HEK293 (cell line): ENCODE results near the gene GATA3.

Experiments
- CTCF ChIA-PET: fragments of 350-600 bp; formaldehyde crosslinking; extraction: SDS; loops from one replicate; lab custom pipeline; 2021; ENCODE audit warnings: antibody characterized with exemption; lab: Yijun Ruan, JAX
- POLR2A ChIA-PET: fragments of 300-600 bp; formaldehyde crosslinking; extraction: SDS; loops from one replicate; lab custom pipeline; 2020; ENCODE audit warnings: antibody characterized with exemption, inconsistent platforms; lab: Yijun Ruan, JAX
- H3K27ac ChIP-seq: fragments of 200-500 bp; sonication (Bioruptor generic); 2 replicates; pipeline ENCODE4 v1.5.1; 2014; ENCODE audit warnings: low read depth, low read length, control low read depth, inconsistent platforms; ENCODE audit errors: extremely low read depth
- H3K36me3 ChIP-seq, 2 experiments: fragments of 200-500 bp in 1 of 2; sonication (Bioruptor generic) in 1 of 2; 1 replicate in 1 of 2; 2 replicates in 1 of 2; pipeline ENCODE4 v1.5.1; 2014 to 2017; ENCODE audit warnings: inconsistent platforms in 2 of 2, low read length in 2 of 2; ENCODE audit not compliant: control insufficient read depth in 2 of 2, insufficient read depth in 1 of 2
- H3K4me1 ChIP-seq: fragments of 200-500 bp; sonication (Bioruptor generic); 2 replicates; pipeline ENCODE4 v1.5.1; 2014; ENCODE audit warnings: mild to moderate bottlenecking, low read length, inconsistent platforms; ENCODE audit not compliant: control insufficient read depth, insufficient read depth
- H3K4me3 ChIP-seq: 2 replicates; pipeline ENCODE4 v1.5.1; 2011; ENCODE audit warnings: low read depth, mild to moderate bottlenecking, control low read depth, low read length, moderate library complexity
- H3K9me3 ChIP-seq: fragments of 200-500 bp; sonication (Bioruptor generic); 2 replicates; pipeline ENCODE4 v1.5.1; 2014; ENCODE audit warnings: low read depth, low read length, inconsistent platforms; ENCODE audit not compliant: control insufficient read depth, insufficient read depth
- EGR2 ChIP-seq: fragments of 450-650 bp; formaldehyde crosslinking; IDR thresholded peaks from 2 replicates; pipeline ENCODE4 v1.5.1; 2016; ENCODE audit warnings: low read depth, missing biosample characterization, missing genetic modification characterization
- KLF7 ChIP-seq: fragments of 450-650 bp; formaldehyde crosslinking; IDR thresholded peaks from 2 replicates; pipeline ENCODE4 v1.5.1; 2016; ENCODE audit warnings: missing biosample characterization, missing genetic modification characterization, borderline replicate concordance
- KLF8 ChIP-seq: fragments of 450-650 bp; formaldehyde crosslinking; IDR thresholded peaks from 2 replicates; pipeline ENCODE4 v1.5.1; 2016; ENCODE audit warnings: missing biosample characterization, missing genetic modification characterization
- REPIN1 ChIP-seq: fragments of 450-650 bp; formaldehyde crosslinking; IDR thresholded peaks from 2 replicates; pipeline ENCODE4 v1.5.1; 2017; ENCODE audit warnings: missing biosample characterization, missing genetic modification characterization, low read depth
- SETDB1 ChIP-seq: IDR thresholded peaks from one replicate; pipeline ENCODE4 v1.6.1; 2017; ENCODE audit warnings: mild to moderate bottlenecking, low read length, moderate library complexity, mixed read lengths; ENCODE audit not compliant: insufficient read length
- ZBTB20 ChIP-seq: fragments of 450-650 bp; formaldehyde crosslinking; IDR thresholded peaks from 2 replicates; pipeline ENCODE4 v1.5.1; 2016; ENCODE audit warnings: missing biosample characterization, missing genetic modification characterization
- ZNF112 ChIP-seq: fragments of 450-650 bp; formaldehyde crosslinking; IDR thresholded peaks from 2 replicates; pipeline ENCODE4 v1.5.0; 2017; ENCODE audit warnings: missing biosample characterization, missing genetic modification characterization
- ZNF155 ChIP-seq: fragments of 450-650 bp; formaldehyde crosslinking; IDR thresholded peaks from 2 replicates; pipeline ENCODE4 v1.5.1; 2016; ENCODE audit warnings: missing biosample characterization, missing genetic modification characterization
- ZNF211 ChIP-seq: fragments of 450-650 bp; formaldehyde crosslinking; IDR thresholded peaks from 2 replicates; pipeline ENCODE4 v1.5.1; 2016; ENCODE audit warnings: low read depth, missing biosample characterization, missing genetic modification characterization
- ZNF26 ChIP-seq: fragments of 450-650 bp; formaldehyde crosslinking; IDR thresholded peaks from 2 replicates; pipeline ENCODE4 v1.5.1; 2016; ENCODE audit warnings: missing biosample characterization, missing genetic modification characterization
- ZNF37A ChIP-seq: fragments of 450-650 bp; IDR thresholded peaks from 2 replicates; pipeline ENCODE4 v1.5.1; 2018; ENCODE audit warnings: missing biosample characterization, missing genetic modification characterization
- ZNF513 ChIP-seq: fragments of 450-650 bp; IDR thresholded peaks from 2 replicates; pipeline ENCODE4 v1.5.1; 2018; ENCODE audit warnings: missing biosample characterization, missing genetic modification characterization
- ZSCAN30 ChIP-seq: fragments of 450-650 bp; IDR thresholded peaks from 2 replicates; pipeline ENCODE4 v1.5.1; 2018; ENCODE audit warnings: missing biosample characterization, mild to moderate bottlenecking, missing genetic modification characterization, moderate library complexity
- TF ChIP-seq, protein P1 (sequence below): sonication (generic); formaldehyde crosslinking; IDR thresholded peaks from 2 replicates; pipeline ENCODE4 v1.8.1; 2022; ENCODE audit warnings: mild to moderate bottlenecking, moderate library complexity, missing genetic modification reagents
- TF ChIP-seq, protein P2 (sequence below): fragments of 450-650 bp; formaldehyde crosslinking; IDR thresholded peaks from 2 replicates; pipeline ENCODE4 v1.5.1; 2016; ENCODE audit warnings: missing biosample characterization, missing genetic modification characterization, low read depth
- TF ChIP-seq, protein P3 (sequence below): fragments of 450-650 bp; formaldehyde crosslinking; IDR thresholded peaks from 2 replicates; pipeline ENCODE4 v1.5.1; 2016; ENCODE audit warnings: missing biosample characterization, missing genetic modification characterization
- TF ChIP-seq, protein P4 (sequence below): fragments of 450-650 bp; formaldehyde crosslinking; conservative IDR thresholded peaks from 2 replicates; pipeline ENCODE4 v1.5.1; 2016; ENCODE audit warnings: low read depth, missing biosample characterization, missing genetic modification characterization

Gene GATA3

GRCh38 chr10:8072211-8072610, 17.7 kb downstream of the GATA3 start:
- Histone ChIP-seq H3K4me1 (no peaks in the 10 kb centered on the region), H3K36me3 (peaks cover 61 to 86% of the 10 kb centered on the region in 2 experiments), H3K27ac (no peak overlapping the region), H3K9me3 (no peaks in the 10 kb centered on the region), H3K4me3 (no peak overlapping the region)
- no peak for TF ChIP-seq ZNF37A
- TF ChIP-seq, protein P1, sequence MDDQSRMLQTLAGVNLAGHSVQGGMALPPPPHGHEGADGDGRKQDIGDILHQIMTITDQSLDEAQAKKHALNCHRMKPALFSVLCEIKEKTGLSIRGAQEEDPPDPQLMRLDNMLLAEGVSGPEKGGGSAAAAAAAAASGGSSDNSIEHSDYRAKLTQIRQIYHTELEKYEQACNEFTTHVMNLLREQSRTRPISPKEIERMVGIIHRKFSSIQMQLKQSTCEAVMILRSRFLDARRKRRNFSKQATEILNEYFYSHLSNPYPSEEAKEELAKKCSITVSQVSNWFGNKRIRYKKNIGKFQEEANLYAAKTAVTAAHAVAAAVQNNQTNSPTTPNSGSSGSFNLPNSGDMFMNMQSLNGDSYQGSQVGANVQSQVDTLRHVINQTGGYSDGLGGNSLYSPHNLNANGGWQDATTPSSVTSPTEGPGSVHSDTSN (CRISPR knock-in tag) = no peak
- TF ChIP-seq, protein P2, sequence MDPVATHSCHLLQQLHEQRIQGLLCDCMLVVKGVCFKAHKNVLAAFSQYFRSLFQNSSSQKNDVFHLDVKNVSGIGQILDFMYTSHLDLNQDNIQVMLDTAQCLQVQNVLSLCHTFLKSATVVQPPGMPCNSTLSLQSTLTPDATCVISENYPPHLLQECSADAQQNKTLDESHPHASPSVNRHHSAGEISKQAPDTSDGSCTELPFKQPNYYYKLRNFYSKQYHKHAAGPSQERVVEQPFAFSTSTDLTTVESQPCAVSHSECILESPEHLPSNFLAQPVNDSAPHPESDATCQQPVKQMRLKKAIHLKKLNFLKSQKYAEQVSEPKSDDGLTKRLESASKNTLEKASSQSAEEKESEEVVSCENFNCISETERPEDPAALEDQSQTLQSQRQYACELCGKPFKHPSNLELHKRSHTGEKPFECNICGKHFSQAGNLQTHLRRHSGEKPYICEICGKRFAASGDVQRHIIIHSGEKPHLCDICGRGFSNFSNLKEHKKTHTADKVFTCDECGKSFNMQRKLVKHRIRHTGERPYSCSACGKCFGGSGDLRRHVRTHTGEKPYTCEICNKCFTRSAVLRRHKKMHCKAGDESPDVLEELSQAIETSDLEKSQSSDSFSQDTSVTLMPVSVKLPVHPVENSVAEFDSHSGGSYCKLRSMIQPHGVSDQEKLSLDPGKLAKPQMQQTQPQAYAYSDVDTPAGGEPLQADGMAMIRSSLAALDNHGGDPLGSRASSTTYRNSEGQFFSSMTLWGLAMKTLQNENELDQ (tag by site-specific recombination) = no peak
- no peak for TF ChIP-seq SETDB1
- no peak for TF ChIP-seq REPIN1 (tag by site-specific recombination)
- POLR2A ChIA-PET = no interaction called here
- CTCF ChIA-PET = interaction anchor here (0.7 kb wide), 1 partner anchor 268 kb away, joined by 3 read pairs; no protein-coding TSS in a partner anchor

DNA sequence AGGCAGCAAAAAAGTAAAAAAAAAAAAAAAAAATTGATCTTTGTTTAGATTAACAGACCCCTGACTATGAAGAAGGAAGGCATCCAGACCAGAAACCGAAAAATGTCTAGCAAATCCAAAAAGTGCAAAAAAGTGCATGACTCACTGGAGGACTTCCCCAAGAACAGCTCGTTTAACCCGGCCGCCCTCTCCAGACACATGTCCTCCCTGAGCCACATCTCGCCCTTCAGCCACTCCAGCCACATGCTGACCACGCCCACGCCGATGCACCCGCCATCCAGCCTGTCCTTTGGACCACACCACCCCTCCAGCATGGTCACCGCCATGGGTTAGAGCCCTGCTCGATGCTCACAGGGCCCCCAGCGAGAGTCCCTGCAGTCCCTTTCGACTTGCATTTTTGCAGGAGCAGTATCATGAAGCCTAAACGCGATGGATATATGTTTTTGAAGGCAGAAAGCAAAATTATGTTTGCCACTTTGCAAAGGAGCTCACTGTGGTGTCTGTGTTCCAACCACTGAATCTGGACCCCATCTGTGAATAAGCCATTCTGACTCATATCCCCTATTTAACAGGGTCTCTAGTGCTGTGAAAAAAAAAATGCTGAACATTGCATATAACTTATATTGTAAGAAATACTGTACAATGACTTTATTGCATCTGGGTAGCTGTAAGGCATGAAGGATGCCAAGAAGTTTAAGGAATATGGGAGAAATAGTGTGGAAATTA, 19.4 kb downstream of the GATA3 start:
- H3K4me1 ChIP-seq = no peaks in the 10 kb centered on the region
- no peak overlapping the region for H3K27ac ChIP-seq
- CTCF ChIA-PET = interaction anchor here (0.6 kb wide), 1 partner anchor 24 kb away, joined by 3 read pairs; no protein-coding TSS in a partner anchor
- H3K4me3 ChIP-seq = no peak overlapping the region
- POLR2A ChIA-PET = no interaction called here
- no peaks in the 10 kb centered on the region for H3K9me3 ChIP-seq
- H3K36me3 ChIP-seq = peaks cover 46 to 72% of the 10 kb centered on the region in 2 experiments
- TF ChIP-seq KLF8 (tag by site-specific recombination) (no peak), ZSCAN30 (tag by site-specific recombination) (no peak), EGR2 (tag by site-specific recombination) (no peak), ZNF155 (tag by site-specific recombination) (no peak), ZNF112 (tag by site-specific recombination) (no peak)

GRCh38 chr10:8074881-8075280, 20.4 kb downstream of the GATA3 start:
- H3K4me1 ChIP-seq = no peaks in the 10 kb centered on the region
- H3K36me3 ChIP-seq = peaks cover 36 to 62% of the 10 kb centered on the region in 2 experiments
- no peak overlapping the region for H3K27ac ChIP-seq
- H3K4me3 ChIP-seq = no peak overlapping the region
- ChIA-PET CTCF (no interaction called here), POLR2A (no interaction called here)
- no peaks in the 10 kb centered on the region for H3K9me3 ChIP-seq
- TF ChIP-seq KLF7 (tag by site-specific recombination) (no peak), ZNF26 (tag by site-specific recombination) (no peak), ZNF211 (tag by site-specific recombination) (no peak), ZBTB20 (tag by site-specific recombination) (no peak), ZNF513 (tag by site-specific recombination) (no peak)
- TF ChIP-seq, protein P3, sequence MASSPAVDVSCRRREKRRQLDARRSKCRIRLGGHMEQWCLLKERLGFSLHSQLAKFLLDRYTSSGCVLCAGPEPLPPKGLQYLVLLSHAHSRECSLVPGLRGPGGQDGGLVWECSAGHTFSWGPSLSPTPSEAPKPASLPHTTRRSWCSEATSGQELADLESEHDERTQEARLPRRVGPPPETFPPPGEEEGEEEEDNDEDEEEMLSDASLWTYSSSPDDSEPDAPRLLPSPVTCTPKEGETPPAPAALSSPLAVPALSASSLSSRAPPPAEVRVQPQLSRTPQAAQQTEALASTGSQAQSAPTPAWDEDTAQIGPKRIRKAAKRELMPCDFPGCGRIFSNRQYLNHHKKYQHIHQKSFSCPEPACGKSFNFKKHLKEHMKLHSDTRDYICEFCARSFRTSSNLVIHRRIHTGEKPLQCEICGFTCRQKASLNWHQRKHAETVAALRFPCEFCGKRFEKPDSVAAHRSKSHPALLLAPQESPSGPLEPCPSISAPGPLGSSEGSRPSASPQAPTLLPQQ (tag by site-specific recombination) = no peak
- TF ChIP-seq, protein P4, sequence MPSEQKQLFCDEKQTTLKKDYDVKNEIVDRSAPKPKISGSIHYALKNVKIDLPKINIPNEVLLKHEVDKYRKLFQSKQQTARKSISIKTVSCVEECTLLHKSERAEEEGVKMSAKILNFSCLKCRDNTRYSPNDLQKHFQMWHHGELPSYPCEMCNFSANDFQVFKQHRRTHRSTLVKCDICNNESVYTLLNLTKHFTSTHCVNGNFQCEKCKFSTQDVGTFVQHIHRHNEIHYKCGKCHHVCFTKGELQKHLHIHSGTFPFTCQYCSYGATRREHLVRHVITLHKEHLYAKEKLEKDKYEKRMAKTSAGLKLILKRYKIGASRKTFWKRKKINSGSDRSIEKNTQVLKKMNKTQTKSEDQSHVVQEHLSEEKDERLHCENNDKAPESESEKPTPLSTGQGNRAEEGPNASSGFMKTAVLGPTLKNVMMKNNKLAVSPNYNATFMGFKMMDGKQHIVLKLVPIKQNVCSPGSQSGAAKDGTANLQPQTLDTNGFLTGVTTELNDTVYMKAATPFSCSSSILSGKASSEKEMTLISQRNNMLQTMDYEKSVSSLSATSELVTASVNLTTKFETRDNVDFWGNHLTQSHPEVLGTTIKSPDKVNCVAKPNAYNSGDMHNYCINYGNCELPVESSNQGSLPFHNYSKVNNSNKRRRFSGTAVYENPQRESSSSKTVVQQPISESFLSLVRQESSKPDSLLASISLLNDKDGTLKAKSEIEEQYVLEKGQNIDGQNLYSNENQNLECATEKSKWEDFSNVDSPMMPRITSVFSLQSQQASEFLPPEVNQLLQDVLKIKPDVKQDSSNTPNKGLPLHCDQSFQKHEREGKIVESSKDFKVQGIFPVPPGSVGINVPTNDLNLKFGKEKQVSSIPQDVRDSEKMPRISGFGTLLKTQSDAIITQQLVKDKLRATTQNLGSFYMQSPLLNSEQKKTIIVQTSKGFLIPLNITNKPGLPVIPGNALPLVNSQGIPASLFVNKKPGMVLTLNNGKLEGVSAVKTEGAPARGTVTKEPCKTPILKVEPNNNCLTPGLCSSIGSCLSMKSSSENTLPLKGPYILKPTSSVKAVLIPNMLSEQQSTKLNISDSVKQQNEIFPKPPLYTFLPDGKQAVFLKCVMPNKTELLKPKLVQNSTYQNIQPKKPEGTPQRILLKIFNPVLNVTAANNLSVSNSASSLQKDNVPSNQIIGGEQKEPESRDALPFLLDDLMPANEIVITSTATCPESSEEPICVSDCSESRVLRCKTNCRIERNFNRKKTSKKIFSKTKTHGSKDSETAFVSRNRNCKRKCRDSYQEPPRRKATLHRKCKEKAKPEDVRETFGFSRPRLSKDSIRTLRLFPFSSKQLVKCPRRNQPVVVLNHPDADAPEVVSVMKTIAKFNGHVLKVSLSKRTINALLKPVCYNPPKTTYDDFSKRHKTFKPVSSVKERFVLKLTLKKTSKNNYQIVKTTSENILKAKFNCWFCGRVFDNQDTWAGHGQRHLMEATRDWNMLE (tag by site-specific recombination) = no peak
